Astrocyte (in vitro differentiated cells and primary cell): ENCODE results near the gene LBX2. TPM values are rescaled to one million over a fixed set of nuclear protein-coding genes. Genes with fewer than 3 reads are reported as not detected.

Source experiments
- DNase-seq: peaks from one replicate; pipeline ENCODE4 v3.0.0-alpha.2; 2010; ENCODE audit warnings: low read depth
- FAIRE-seq: peaks from 2 replicates; lab custom pipeline; 2011; peaks lifted over from hg19 to GRCh38; lab: Jason Lieb, UNC
- H2AFZ ChIP-seq: 2 replicates; pipeline ENCODE4 v1.6.0; 2012; ENCODE audit warnings: low read depth, low read length, inconsistent platforms
- H3K27ac ChIP-seq: 2 replicates; pipeline ENCODE4 v1.5.1; 2011; ENCODE audit warnings: low read depth, low read length, inconsistent platforms
- H3K27me3 ChIP-seq: 2 replicates; pipeline ENCODE4 v1.6.0; 2011; ENCODE audit warnings: low read length, inconsistent platforms; ENCODE audit not compliant: insufficient read depth
- H3K36me3 ChIP-seq: 2 replicates; pipeline ENCODE4 v1.5.1; 2011; ENCODE audit warnings: low read length, inconsistent platforms; ENCODE audit not compliant: insufficient read depth
- H3K4me1 ChIP-seq: 2 replicates; pipeline ENCODE4 v1.5.1; 2011; ENCODE audit warnings: low read length, inconsistent platforms; ENCODE audit not compliant: insufficient read depth
- H3K4me2 ChIP-seq: 2 replicates; pipeline ENCODE4 v1.6.0; 2012; ENCODE audit warnings: low read length, inconsistent platforms
- H3K4me3 ChIP-seq: 2 replicates; pipeline ENCODE4 v1.5.1; 2011; ENCODE audit warnings: low read depth, mild to moderate bottlenecking, low read length, inconsistent platforms; ENCODE audit not compliant: insufficient read depth
- H3K79me2 ChIP-seq: 2 replicates; pipeline ENCODE4 v1.6.0; 2012; ENCODE audit warnings: mild to moderate bottlenecking, low read length, inconsistent platforms; ENCODE audit not compliant: insufficient read depth
- H3K9ac ChIP-seq: 2 replicates; pipeline ENCODE4 v1.6.0; 2012; ENCODE audit warnings: mild to moderate bottlenecking, low read length, inconsistent platforms
- H3K9me3 ChIP-seq: 2 replicates; pipeline ENCODE4 v1.5.1; 2012; ENCODE audit warnings: low read depth, mild to moderate bottlenecking, low read length, inconsistent platforms; ENCODE audit not compliant: insufficient read depth
- H4K20me1 ChIP-seq: 2 replicates; pipeline ENCODE4 v1.6.0; 2012; ENCODE audit warnings: low read length, inconsistent platforms; ENCODE audit not compliant: insufficient read depth
- H3K27ac Mint-ChIP-seq: one replicate; pipeline ENCODE4 v1.8.0; 2021; ENCODE audit warnings: mild to moderate bottlenecking, mixed read lengths; ENCODE audit not compliant: unreplicated experiment
- H3K27me3 Mint-ChIP-seq: one replicate; pipeline ENCODE4 v1.8.0; 2021; ENCODE audit warnings: low read depth, mixed read lengths; ENCODE audit not compliant: unreplicated experiment
- H3K36me3 Mint-ChIP-seq: one replicate; pipeline ENCODE4 v1.8.0; 2021; ENCODE audit warnings: low read depth, mixed read lengths; ENCODE audit not compliant: unreplicated experiment
- H3K4me1 Mint-ChIP-seq: one replicate; pipeline ENCODE4 v1.8.0; 2021; ENCODE audit warnings: low read depth, mixed read lengths; ENCODE audit not compliant: unreplicated experiment
- H3K4me3 Mint-ChIP-seq: one replicate; pipeline ENCODE4 v1.8.0; 2021; ENCODE audit warnings: mild to moderate bottlenecking, moderate library complexity, mixed read lengths; ENCODE audit not compliant: unreplicated experiment
- H3K9me3 Mint-ChIP-seq: one replicate; pipeline ENCODE4 v1.8.0; 2021; ENCODE audit warnings: mild to moderate bottlenecking, mixed read lengths; ENCODE audit not compliant: unreplicated experiment
- CTCF ChIP-seq: IDR thresholded peaks from 2 replicates; pipeline ENCODE4 v1.5.1; 2011; ENCODE audit warnings: low read depth, mild to moderate bottlenecking, inconsistent platforms, low read length, moderate library complexity; ENCODE audit not compliant: insufficient read depth
- EZH2 ChIP-seq: IDR thresholded peaks from 2 replicates; pipeline ENCODE4 v1.6.1; 2012; ENCODE audit warnings: mild to moderate bottlenecking, low read length, inconsistent platforms; ENCODE audit not compliant: insufficient read depth
- total RNA-seq: library from RNA; stranded (reverse); gene quantifications from 2 replicates; pipeline ENCODE4 v1.2.1, GENCODE V29; 2021

LBX2 gene
- total RNA-seq, 1 donor from 2014 or later: 1.0 TPM

GRCh38 chr2:74514368-74515270 is 15.2 kb upstream of the LBX2 start, which contains the start of gene TLX2:
TSS of gene TLX2 (plus strand) at chr2:74514450. CDS start at chr2:74514807, 357 bp downstream.
- Histone ChIP-seq H3K4me3 (no peak within 1 kb of the TSS), H3K9ac (no peak within 1 kb of the TSS), H3K27ac (no peak within 1 kb of the TSS), H3K4me1 (peaks cover 11% of the 10 kb centered on the region), H3K4me2 (no peak within 1 kb of the TSS), H2AFZ (no peak within 1 kb of the TSS), H3K36me3 (no peaks in the 10 kb centered on the region), H3K27me3 (peaks cover 88% of the 10 kb centered on the region), H3K9me3 (no peaks in the 10 kb centered on the region), H3K79me2 (no peaks in the 10 kb centered on the region), H4K20me1 (peaks cover 6% of the 10 kb centered on the region)
- FAIRE-seq: no peak
- no peak for DNase-seq
- Mint-ChIP-seq H3K9me3 (peaks cover 8% of the 10 kb centered on the region), H3K36me3 (no peaks in the 10 kb centered on the region), H3K4me1 (no peaks in the 10 kb centered on the region), H3K27me3 (peaks cover 78% of the 10 kb centered on the region), H3K4me3 (no peak within 1 kb of the TSS), H3K27ac (no peak within 1 kb of the TSS)
- TF ChIP-seq CTCF (no peak), EZH2 (peak; percentile 82)

GRCh38 chr2:74513605-74514367 is 14.4 kb upstream of the LBX2 start:
- Histone ChIP-seq H3K27ac (no peak overlapping the region), H4K20me1 (peaks cover 6% of the 10 kb centered on the region), H3K79me2 (no peaks in the 10 kb centered on the region), H3K9me3 (no peaks in the 10 kb centered on the region), H3K36me3 (no peaks in the 10 kb centered on the region), H3K4me2 (no peak overlapping the region), H3K4me3 (no peak overlapping the region), H3K27me3 (peaks cover 81% of the 10 kb centered on the region), H3K9ac (no peak overlapping the region), H3K4me1 (peaks cover 11% of the 10 kb centered on the region), H2AFZ (no peak overlapping the region)
- H3K4me1 Mint-ChIP-seq: no peaks in the 10 kb centered on the region
- H3K27ac Mint-ChIP-seq: no peak overlapping the region
- DNase-seq: no peak
- peaks cover 8% of the 10 kb centered on the region for H3K9me3 Mint-ChIP-seq
- H3K27me3 Mint-ChIP-seq: peaks cover 71% of the 10 kb centered on the region
- TF ChIP-seq EZH2 (peak; percentile 78), CTCF (no peak)
- no peaks in the 10 kb centered on the region for H3K36me3 Mint-ChIP-seq
- no peak for FAIRE-seq
- H3K4me3 Mint-ChIP-seq: no peak overlapping the region
